Astrocyte of the spinal cord (primary cell): ENCODE measurements around the gene ATXN1.
"Not testable (repeated sequence)": the region's sequence is repeated elsewhere in the genome, so short reads cannot be mapped to it uniquely, and the experiment has no call there.

Source experiments
- DNase-seq: peaks from one replicate; pipeline ENCODE4 v3.0.0; 2011; ENCODE audit warnings: low read depth, low spot score
- H3K4me3 ChIP-seq: 2 replicates; pipeline ENCODE4 v1.5.1; 2011; ENCODE audit warnings: low read depth, mild to moderate bottlenecking, low read length, moderate library complexity
- CTCF ChIP-seq: IDR thresholded peaks from 2 replicates; pipeline ENCODE4 v1.5.1; 2012; ENCODE audit warnings: low read depth, mild to moderate bottlenecking, low read length, inconsistent platforms
- in situ Hi-C: cut with HindIII; loops from 2 replicates; pipeline ENCODE4 v1.10.0; 2017; ENCODE audit warnings: low sequenced_read_pairs

ATXN1 gene

GRCh38 chr6:16623731-16624130 lies 137.5 kb downstream of the ATXN1 start:
- in situ Hi-C loops, result no loop called here
- no peak for DNase-seq
- no peak for TF ChIP-seq CTCF
- H3K4me3 ChIP-seq, result no peak overlapping the region

DNA sequence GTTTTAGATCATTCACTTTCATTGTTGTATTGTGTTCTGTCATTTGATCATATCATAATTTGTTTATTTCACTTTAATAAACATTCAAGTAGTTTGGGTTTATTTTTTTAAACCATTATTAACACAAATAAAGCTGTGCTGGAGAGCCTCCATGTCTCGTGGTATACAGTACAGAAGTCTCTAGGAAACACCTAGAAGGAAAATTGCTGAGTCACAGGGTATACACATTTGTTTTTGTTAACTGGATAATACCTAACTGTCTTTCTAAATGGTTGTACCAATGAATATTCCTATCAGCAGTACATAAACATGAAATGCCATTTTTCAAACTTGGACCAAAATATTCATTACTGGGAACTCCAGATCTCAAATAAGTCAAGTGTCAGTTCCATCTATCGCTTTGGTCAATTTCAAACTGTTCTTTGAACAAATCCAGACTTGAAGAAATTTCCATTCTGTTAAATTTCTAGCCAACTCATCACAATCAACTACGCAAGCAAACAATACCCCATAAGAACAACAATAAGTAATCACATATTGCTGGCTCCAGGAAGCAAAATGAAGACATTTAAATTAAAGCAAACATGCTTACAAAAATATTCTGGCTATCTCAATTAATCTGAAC lies 138.1 kb downstream of the ATXN1 start:
- TF ChIP-seq CTCF, result no peak
- H3K4me3 ChIP-seq, result no peak overlapping the region
- DNase-seq, result peak; percentile 43
- in situ Hi-C loops, result no loop called here

DNA sequence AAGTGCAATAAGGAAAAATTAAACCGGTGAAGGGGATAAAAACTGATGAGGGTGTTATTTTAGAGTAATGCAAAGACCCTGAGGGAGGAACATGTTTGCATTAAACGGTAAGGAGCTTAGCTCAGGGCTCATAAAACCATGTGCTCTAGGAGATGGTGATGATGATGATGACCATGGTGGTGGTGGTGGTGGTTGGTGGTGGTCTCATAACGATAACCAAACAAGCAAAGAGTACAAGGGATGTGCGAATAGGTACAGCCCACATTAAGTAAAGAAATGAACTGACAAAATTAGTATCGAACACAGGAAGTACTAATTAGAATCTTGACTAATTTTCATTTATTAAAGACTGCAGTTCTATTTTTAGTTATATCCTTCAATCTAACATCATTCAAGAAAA lies 139.1 kb downstream of the ATXN1 start:
- TF ChIP-seq CTCF, result no peak
- no peak for DNase-seq
- no peak overlapping the region for H3K4me3 ChIP-seq
- in situ Hi-C loops, result no loop called here

DNA sequence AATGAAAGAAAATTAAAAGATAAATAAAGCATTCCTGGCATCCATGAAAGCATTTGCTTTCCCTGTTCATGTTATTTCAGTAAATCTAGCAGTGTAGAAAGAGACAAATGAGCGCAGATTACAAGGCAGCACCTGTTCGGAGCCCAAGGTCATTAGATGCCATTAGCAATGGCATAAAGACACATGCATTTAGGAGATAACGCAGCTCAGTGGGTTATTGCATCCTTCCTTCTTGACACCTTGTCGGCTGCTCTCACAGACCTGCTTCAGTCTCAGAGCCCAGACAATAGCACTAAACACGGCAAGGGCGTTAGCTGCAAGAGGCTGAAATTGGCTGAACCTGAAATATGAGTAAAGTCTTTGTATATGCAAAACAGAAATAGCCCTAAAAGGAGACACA lies 140.3 kb downstream of the ATXN1 start:
- no peak overlapping the region for H3K4me3 ChIP-seq
- in situ Hi-C loops, result no loop called here
- no peak for DNase-seq
- no peak for TF ChIP-seq CTCF

DNA sequence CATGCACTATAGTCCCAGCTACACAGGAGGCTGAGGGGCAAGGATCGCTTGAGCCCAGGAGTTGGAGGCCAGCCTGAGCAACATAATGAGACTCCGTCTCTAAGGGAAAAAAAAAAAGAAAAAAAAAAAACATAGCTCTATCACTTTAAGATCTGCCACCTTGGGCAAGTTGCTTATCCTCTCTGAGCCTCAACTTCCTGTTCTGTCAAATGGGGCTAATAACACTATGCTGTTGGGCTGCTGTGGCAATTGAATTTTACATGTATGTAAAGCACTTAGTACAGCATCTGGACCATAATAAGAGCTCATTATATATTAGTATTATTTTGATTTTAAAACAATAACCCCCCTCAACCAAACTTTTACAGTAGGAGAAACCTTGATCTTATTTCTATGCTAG lies 141.5 kb downstream of the ATXN1 start:
- in situ Hi-C loops, result no loop called here
- H3K4me3 ChIP-seq, result no peak overlapping the region
- TF ChIP-seq CTCF, result no peak
- no peak for DNase-seq

DNA sequence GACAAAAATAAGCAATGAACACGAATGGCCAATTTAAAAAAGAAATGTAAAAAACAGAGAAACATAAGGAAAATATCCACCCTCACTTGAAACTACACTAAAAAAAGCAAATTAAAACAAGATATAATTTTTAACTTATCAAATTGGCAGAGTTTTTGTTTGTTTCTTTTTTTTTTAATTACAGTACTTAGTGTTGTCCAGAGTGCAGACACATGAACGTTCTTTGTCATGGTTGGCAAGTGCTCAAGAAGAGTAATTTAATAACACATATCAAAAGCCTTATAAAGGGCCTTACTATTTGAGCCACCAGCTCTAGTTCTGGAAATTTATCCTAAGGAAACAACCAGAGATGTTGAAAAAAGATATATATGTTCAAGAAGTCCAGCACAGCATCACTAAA lies 142.3 kb downstream of the ATXN1 start:
- no peak for DNase-seq
- in situ Hi-C loops, result no loop called here
- H3K4me3 ChIP-seq, result no peak overlapping the region
- TF ChIP-seq CTCF, result no peak

DNA sequence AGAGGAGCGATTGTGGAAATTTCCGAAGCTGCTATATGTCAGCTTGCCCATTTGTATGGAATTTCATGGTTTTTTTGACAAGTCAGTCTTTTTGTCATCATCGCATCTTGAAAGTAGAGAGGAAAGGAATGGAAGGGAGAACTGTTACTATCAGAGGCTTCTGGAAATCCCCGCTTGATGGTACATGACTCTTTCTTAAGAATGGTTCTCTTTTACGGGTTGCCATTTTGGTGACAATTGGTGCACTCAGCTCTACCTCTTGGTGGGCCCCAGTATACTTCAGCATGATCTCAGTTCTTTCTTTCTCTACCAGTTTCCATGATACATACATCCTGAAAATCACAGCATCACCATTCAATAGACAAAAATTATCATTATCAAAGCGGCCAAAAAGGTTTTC lies 146.0 kb downstream of the ATXN1 start:
- H3K4me3 ChIP-seq, DNase-seq, in situ Hi-C loops: not testable (repeated sequence)

DNA sequence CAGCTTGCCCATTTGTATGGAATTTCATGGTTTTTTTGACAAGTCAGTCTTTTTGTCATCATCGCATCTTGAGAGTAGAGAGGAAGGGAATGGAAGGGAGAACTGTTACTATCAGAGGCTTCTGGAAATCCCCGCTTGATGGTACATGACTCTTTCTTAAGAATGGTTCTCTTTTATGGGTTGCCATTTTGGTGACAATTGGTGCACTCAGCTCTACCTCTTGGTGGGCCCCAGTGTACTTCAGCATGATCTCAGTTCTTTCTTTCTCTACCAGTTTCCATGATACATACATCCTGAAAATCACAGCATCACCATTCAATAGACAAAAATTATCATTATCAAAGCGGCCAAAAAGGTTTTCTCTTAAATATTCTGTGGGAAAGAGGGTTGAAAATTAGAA lies 147.1 kb downstream of the ATXN1 start:
- in situ Hi-C loops, DNase-seq, H3K4me3 ChIP-seq: not testable (repeated sequence)

DNA sequence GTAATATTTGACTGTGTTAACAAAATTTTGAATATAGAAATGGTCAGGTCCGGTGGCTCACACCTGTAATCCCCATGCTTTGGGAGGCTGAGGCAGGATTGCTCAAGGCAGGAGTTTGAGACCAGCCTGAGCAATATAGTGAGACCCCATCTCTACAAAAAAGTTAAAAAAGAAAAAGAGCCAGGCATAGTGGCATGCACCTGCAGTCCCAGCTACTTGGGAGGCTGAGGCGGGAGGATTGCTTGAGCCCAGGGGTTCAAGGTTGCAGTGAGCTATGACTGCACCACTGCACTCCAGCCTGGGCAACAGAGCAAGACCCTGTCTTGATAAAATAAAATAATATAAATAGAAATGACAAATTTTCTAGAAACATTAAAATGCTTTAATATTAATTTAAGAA lies 147.8 kb downstream of the ATXN1 start:
- H3K4me3 ChIP-seq, DNase-seq, in situ Hi-C loops: not testable (repeated sequence)
